Measurements from ENCODE around the gene AMMECR1L. TPM values are rescaled to one million over a fixed set of nuclear protein-coding genes. Genes with fewer than 3 reads are reported as not detected.
"Not testable (repeated sequence)": the region's sequence is repeated elsewhere in the genome, so short reads cannot be mapped to it uniquely, and the experiment has no call there.

Gene AMMECR1L
- total RNA-seq, 4 donors from 2014 or later, result 5.4 to 20.4 (median 13.7) TPM

- no peak for TF ChIP-seq CTCF (IDR thresholded peaks at IDR 0.05)
- no peak for TF ChIP-seq POLR2A (IDR thresholded peaks at IDR 0.05)
- no peak overlapping the region for H3K4me3 ChIP-seq
- H3K4me1 ChIP-seq, result no peaks in the 10 kb centered on the region
- H3K9me3 ChIP-seq, result no peaks in the 10 kb centered on the region
- no peak for DNase-seq
- H3K27ac ChIP-seq, result no peak overlapping the region
- H3K27me3 ChIP-seq, result no peaks in the 10 kb centered on the region
- no peaks in the 10 kb centered on the region for H3K36me3 ChIP-seq
- intact Hi-C loops (cut with DNase I; ENCODE audit: low total_unique reads), result no loop called here
Observed at GRCh38 chr2:127891811-127892210, 6.1 kb upstream of the AMMECR1L start.

GRCh38 chr2:127890756-127891155, 5.0 kb upstream of the AMMECR1L start:
- H3K4me1 ChIP-seq; H3K36me3 ChIP-seq; intact Hi-C loops (cut with DNase I; ENCODE audit: low total_unique reads); H3K9me3 ChIP-seq; H3K4me3 ChIP-seq; DNase-seq; H3K27me3 ChIP-seq; H3K27ac ChIP-seq: not testable (repeated sequence)

- Histone ChIP-seq H3K4me3 (no peak overlapping the region), H3K27ac (no peak overlapping the region), H3K4me1 (peaks cover 4 to 6% of the 10 kb centered on the region in 2 donors), H3K27me3 (no peaks in the 10 kb centered on the region), H3K36me3 (no peaks in the 10 kb centered on the region), H3K9me3 (no peaks in the 10 kb centered on the region)
- intact Hi-C loops (cut with DNase I; ENCODE audit: low total_unique reads), result no loop called here
- DNase-seq, result no peak
- TF ChIP-seq POLR2A (IDR thresholded peaks at IDR 0.05), result no peak
- no peak for TF ChIP-seq CTCF (IDR thresholded peaks at IDR 0.05)
Observed at GRCh38 chr2:127888772-127889171, 3.0 kb upstream of the AMMECR1L start.

GRCh38 chr2:127887776-127888130, 2.0 kb upstream of the AMMECR1L start:
- H3K27ac ChIP-seq, result peak overlapping the region; percentile 92 to 94
- no peak overlapping the region for H3K4me3 ChIP-seq
- no peaks in the 10 kb centered on the region for H3K27me3 ChIP-seq
- H3K9me3 ChIP-seq, result no peaks in the 10 kb centered on the region
- DNase-seq, result no peak
- TF ChIP-seq POLR2A (IDR thresholded peaks at IDR 0.05) (no peak), CTCF (IDR thresholded peaks at IDR 0.05) (no peak)
- intact Hi-C loops (cut with DNase I; ENCODE audit: low total_unique reads), result no loop called here
- no peaks in the 10 kb centered on the region for H3K36me3 ChIP-seq
- peaks cover 6 to 10% of the 10 kb centered on the region in 2 donors for H3K4me1 ChIP-seq

- peaks cover 6 to 10% of the 10 kb centered on the region in 2 donors for H3K4me1 ChIP-seq
- H3K4me3 ChIP-seq, result peak overlapping the region in 1 of 2 donors; percentile 5
- H3K9me3 ChIP-seq, result no peaks in the 10 kb centered on the region
- TF ChIP-seq POLR2A (IDR thresholded peaks at IDR 0.05) (no peak), CTCF (IDR thresholded peaks at IDR 0.05) (no peak)
- DNase-seq, result no peak
- H3K27me3 ChIP-seq, result no peaks in the 10 kb centered on the region
- intact Hi-C loops (cut with DNase I; ENCODE audit: low total_unique reads), result no loop called here
- H3K27ac ChIP-seq, result peak overlapping the region; percentile 92 to 94
- no peaks in the 10 kb centered on the region for H3K36me3 ChIP-seq
Observed at GRCh38 chr2:127887082-127887775, 1.5 kb upstream of the AMMECR1L start.

- Histone ChIP-seq H3K27ac (peak overlapping the region; percentile 92 to 94), H3K4me3 (peak overlapping the region; percentile 57 to 74)
- intact Hi-C loops (cut with DNase I; ENCODE audit: low total_unique reads); DNase-seq; H3K4me1 ChIP-seq; H3K9me3 ChIP-seq; H3K36me3 ChIP-seq; H3K27me3 ChIP-seq: not testable (repeated sequence)
Observed at GRCh38 chr2:127886593-127886935, 808 bp upstream of the AMMECR1L start.
